HCT116 (cell line): ENCODE data around the gene DDHD1.

Source experiments
- ATF3 ChIP-seq: IDR thresholded peaks from 2 replicates; pipeline ENCODE4 v1.6.1; 2012
- CTCF ChIP-seq, 3 experiments: fragments of 200-600 bp in 1 of 3; sonication (generic) in 1 of 3; IDR thresholded peaks in 2 of 3; conservative IDR thresholded peaks in 1 of 3; 2 replicates each; pipeline ENCODE4 v1.5.1; 2012 to 2017; ENCODE audit warnings: low read depth in 2 of 3, low read length in 2 of 3, antibody characterized with exemption in 1 of 3, borderline replicate concordance in 1 of 3, control low read depth in 1 of 3, mild to moderate bottlenecking in 1 of 3, mixed read lengths in 1 of 3, mixed run types in 1 of 3, moderate library complexity in 1 of 3; ENCODE audit not compliant: insufficient read depth in 1 of 3
- EZH2 ChIP-seq: fragments of 200-600 bp; sonication (generic); IDR thresholded peaks from 2 replicates; pipeline ENCODE4 v1.6.1; 2017; ENCODE audit warnings: antibody characterized with exemption, mixed run types
- EZH2phosphoT487 ChIP-seq: fragments of 200-600 bp; IDR thresholded peaks from 2 replicates; pipeline ENCODE4 v1.6.1; 2018; ENCODE audit warnings: antibody characterized with exemption, borderline replicate concordance
- FOSL1 ChIP-seq: IDR thresholded peaks from 2 replicates; pipeline ENCODE4 v1.6.1; 2012; ENCODE audit warnings: low read depth
- MAX ChIP-seq: IDR thresholded peaks from 2 replicates; pipeline ENCODE4 v1.6.1; 2012
- POLR2A ChIP-seq: IDR thresholded peaks from 2 replicates; pipeline ENCODE4 v1.7.0; 2011; ENCODE audit warnings: borderline replicate concordance; ENCODE audit not compliant: insufficient read depth, insufficient read length; ENCODE audit errors: extremely low read depth
- POLR2AphosphoS5 ChIP-seq: IDR thresholded peaks from 2 replicates; pipeline ENCODE4 v1.6.1; 2011; ENCODE audit warnings: mild to moderate bottlenecking, low read depth, low read length, moderate library complexity
- RAD21 ChIP-seq: IDR thresholded peaks from 2 replicates; pipeline ENCODE4 v1.6.1; 2012; ENCODE audit warnings: low read depth, mild to moderate bottlenecking
- SIN3A ChIP-seq: IDR thresholded peaks from 2 replicates; pipeline ENCODE4 v1.6.1; 2012; ENCODE audit warnings: low read depth
- SP1 ChIP-seq: IDR thresholded peaks from 2 replicates; pipeline ENCODE4 v1.6.1; 2012; ENCODE audit warnings: low read depth
- ZBTB33 ChIP-seq: IDR thresholded peaks from 2 replicates; pipeline ENCODE4 v1.6.1; 2011; ENCODE audit warnings: mild to moderate bottlenecking, low read length, moderate library complexity; ENCODE audit not compliant: insufficient replicate concordance; ENCODE audit errors: extremely low read depth
- ZFX ChIP-seq: fragments of 450-650 bp; IDR thresholded peaks from 2 replicates; pipeline ENCODE4 v1.6.1; 2017
- ZNF274 ChIP-seq: fragments of 200-500 bp; sonication (Bioruptor generic); IDR thresholded peaks from 2 replicates; pipeline ENCODE4 v1.6.1; 2014; ENCODE audit warnings: mild to moderate bottlenecking, low read depth, low read length, inconsistent platforms

GRCh38 chr14:53192052-53192760 lies 39.1 kb upstream of the DDHD1 start:
- TF ChIP-seq EZH2 (no peak), POLR2AphosphoS5 (no peak), CTCF (IDR thresholded peaks at IDR 0.05 in 2 of 3, conservative IDR thresholded peaks at IDR 0.05 in 1 of 3; ENCODE audit: borderline replicate concordance in 1 of 3, insufficient read depth in 1 of 3, low read depth in 2 of 3, low read length in 2 of 3) (no peak), SIN3A (no peak), POLR2A (no peak), MAX (no peak), ZFX (no peak), RAD21 (no peak), ATF3 (no peak), SP1 (no peak), ZBTB33 (no peak), FOSL1 (no peak), EZH2phosphoT487 (no peak), ZNF274 (no peak)
